Measurements from ENCODE around the gene PYGB.
A peak's percentile ranks its signal among the peaks of the same experiment; 100 is the strongest.
"Not testable (repeated sequence)": the region's sequence is repeated elsewhere in the genome, so short reads cannot be mapped to it uniquely, and the experiment has no call there.

Gene PYGB

GRCh38 chr20:25314497-25315417 lies 66.9 kb downstream of the PYGB start:
- DNase-seq = no peak

- DNase-seq = no peak
Observed at GRCh38 chr20:25315418-25316210, 67.7 kb downstream of the PYGB start.

- DNase-seq = no peak
Observed at GRCh38 chr20:25316506-25317190, 68.8 kb downstream of the PYGB start.

- DNase-seq = no peak
Observed at GRCh38 chr20:25317351-25318075, 69.6 kb downstream of the PYGB start.

GRCh38 chr20:25318471-25319240 lies 70.8 kb downstream of the PYGB start:
- DNase-seq = no peak

- DNase-seq = peak; percentile 48
Observed at GRCh38 chr20:25319241-25320034, 71.6 kb downstream of the PYGB start.

- DNase-seq = peak; percentile 93
Observed at GRCh38 chr20:25320035-25320800, 72.3 kb downstream of the PYGB start.

GRCh38 chr20:25321262-25321831 lies 73.5 kb downstream of the PYGB start:
- DNase-seq = no peak

GRCh38 chr20:25321991-25322390 lies 74.1 kb downstream of the PYGB start:
- no peak for DNase-seq

GRCh38 chr20:25323496-25324246 lies 75.8 kb downstream of the PYGB start:
- DNase-seq = no peak

- DNase-seq = no peak
Observed at GRCh38 chr20:25324412-25324811, 76.5 kb downstream of the PYGB start.

GRCh38 chr20:25325073-25325472 lies 77.2 kb downstream of the PYGB start:
- DNase-seq = no peak

GRCh38 chr20:25325997-25326396 lies 78.1 kb downstream of the PYGB start:
- DNase-seq = no peak

GRCh38 chr20:25327521-25328235 lies 79.8 kb downstream of the PYGB start:
- DNase-seq = no peak

GRCh38 chr20:25328954-25329498 lies 81.1 kb downstream of the PYGB start:
- no peak for DNase-seq

- DNase-seq = not testable (repeated sequence)
Observed at GRCh38 chr20:25334972-25335371, 87.1 kb downstream of the PYGB start.

- no peak for DNase-seq
Observed at GRCh38 chr20:25336561-25337422, 88.9 kb downstream of the PYGB start.
